Eye (tissue), 1 donor: ENCODE measurements around the gene TP53BP2.
"Not testable (repeated sequence)": the region's sequence is repeated elsewhere in the genome, so short reads cannot be mapped to it uniquely, and the experiment has no call there.

Experiments
- DNase-seq: peaks from one replicate; pipeline ENCODE4 v3.0.0-alpha.2; 2015

TP53BP2 gene

GRCh38 chr1:223849352-223850254 lies 3.9 kb upstream of the TP53BP2 start:
- DNase-seq: no peak

GRCh38 chr1:223848536-223848935 lies 2.8 kb upstream of the TP53BP2 start:
- DNase-seq: no peak

- DNase-seq: no peak
Measured at GRCh38 chr1:223847781-223848345, 2.1 kb upstream of the TP53BP2 start.

GRCh38 chr1:223845037-223845809 lies 524 bp downstream of the TP53BP2 start:
- DNase-seq: peak; percentile 91

GRCh38 chr1:223844787-223845036 lies 1.0 kb downstream of the TP53BP2 start:
- no peak for DNase-seq

GRCh38 chr1:223843934-223844786 lies 1.6 kb downstream of the TP53BP2 start:
- peak; percentile 32 for DNase-seq

GRCh38 chr1:223842784-223843183 lies 3.0 kb downstream of the TP53BP2 start:
- no peak for DNase-seq

GRCh38 chr1:223841977-223842623 lies 3.6 kb downstream of the TP53BP2 start:
- DNase-seq: not testable (repeated sequence)

- DNase-seq: no peak
Measured at GRCh38 chr1:223840254-223840653, 5.5 kb downstream of the TP53BP2 start.

- no peak for DNase-seq
Measured at GRCh38 chr1:223838125-223838854, 7.5 kb downstream of the TP53BP2 start.

GRCh38 chr1:223837687-223838086 lies 8.1 kb downstream of the TP53BP2 start:
- no peak for DNase-seq

- no peak for DNase-seq
Measured at GRCh38 chr1:223837206-223837605, 8.5 kb downstream of the TP53BP2 start.

- no peak for DNase-seq
Measured at GRCh38 chr1:223836586-223836985, 9.2 kb downstream of the TP53BP2 start.

- DNase-seq: no peak
Measured at GRCh38 chr1:223835754-223836153, 10.0 kb downstream of the TP53BP2 start.

GRCh38 chr1:223834660-223835263 lies 11.0 kb downstream of the TP53BP2 start:
- DNase-seq: no peak

GRCh38 chr1:223833948-223834347 lies 11.8 kb downstream of the TP53BP2 start:
- DNase-seq: no peak

- DNase-seq: no peak
Measured at GRCh38 chr1:223832637-223832943, 13.2 kb downstream of the TP53BP2 start.

- no peak for DNase-seq
Measured at GRCh38 chr1:223831755-223832636, 13.8 kb downstream of the TP53BP2 start.

- DNase-seq: no peak
Measured at GRCh38 chr1:223829678-223830077, 16.1 kb downstream of the TP53BP2 start.

GRCh38 chr1:223828162-223828848 lies 17.4 kb downstream of the TP53BP2 start:
- no peak for DNase-seq
